Measurements from ENCODE around the gene NACA2. TPM values are rescaled to one million over a fixed set of nuclear protein-coding genes. Genes with fewer than 3 reads are reported as not detected.
"Not testable (repeated sequence)": the region's sequence is repeated elsewhere in the genome, so short reads cannot be mapped to it uniquely, and the experiment has no call there.

NACA2 gene
- polyA plus RNA-seq, 4 donors: 1.5 to 4.3 (median 2.3) TPM

GRCh38 chr17:61579961-61580360, 11.1 kb downstream of the NACA2 start:
- DNase-seq (ENCODE audit: low read depth in 4 of 4, low spot score in 3 of 4): no peak

- DNase-seq (ENCODE audit: low read depth in 4 of 4, low spot score in 3 of 4): no peak
Measured at GRCh38 chr17:61579347-61579746, 11.7 kb downstream of the NACA2 start.

GRCh38 chr17:61578645-61579044, 12.4 kb downstream of the NACA2 start:
- DNase-seq (ENCODE audit: low read depth in 4 of 4, low spot score in 3 of 4): no peak

- DNase-seq (ENCODE audit: low read depth in 4 of 4, low spot score in 3 of 4): no peak
Measured at GRCh38 chr17:61575983-61576382, 15.0 kb downstream of the NACA2 start.

- no peak for DNase-seq (ENCODE audit: low read depth in 4 of 4, low spot score in 3 of 4)
Measured at GRCh38 chr17:61575352-61575975, 15.6 kb downstream of the NACA2 start.

GRCh38 chr17:61574542-61575351, 16.3 kb downstream of the NACA2 start:
- peak in 3 of 4 donors; percentile 13 to 34 (median 20) for DNase-seq (ENCODE audit: low read depth in 4 of 4, low spot score in 3 of 4)

- not testable (repeated sequence) for DNase-seq (ENCODE audit: low read depth in 4 of 4, low spot score in 3 of 4)
Measured at GRCh38 chr17:61572547-61572946, 18.5 kb downstream of the NACA2 start.

- DNase-seq (ENCODE audit: low read depth in 4 of 4, low spot score in 3 of 4): no peak
Measured at GRCh38 chr17:61571624-61572023, 19.4 kb downstream of the NACA2 start.

GRCh38 chr17:61570118-61570517, 20.9 kb downstream of the NACA2 start:
- DNase-seq (ENCODE audit: low read depth in 4 of 4, low spot score in 3 of 4): no peak

GRCh38 chr17:61569525-61569924, 21.5 kb downstream of the NACA2 start:
- DNase-seq (ENCODE audit: low read depth in 4 of 4, low spot score in 3 of 4): not testable (repeated sequence)

GRCh38 chr17:61568219-61569072, 22.6 kb downstream of the NACA2 start:
- DNase-seq (ENCODE audit: low read depth in 4 of 4, low spot score in 3 of 4): no peak

GRCh38 chr17:61567045-61567802, 23.8 kb downstream of the NACA2 start:
- no peak for DNase-seq (ENCODE audit: low read depth in 4 of 4, low spot score in 3 of 4)

GRCh38 chr17:61566448-61566847, 24.6 kb downstream of the NACA2 start:
- not testable (repeated sequence) for DNase-seq (ENCODE audit: low read depth in 4 of 4, low spot score in 3 of 4)

- not testable (repeated sequence) for DNase-seq (ENCODE audit: low read depth in 4 of 4, low spot score in 3 of 4)
Measured at GRCh38 chr17:61565850-61566249, 25.2 kb downstream of the NACA2 start.

GRCh38 chr17:61565213-61565612, 25.8 kb downstream of the NACA2 start:
- no peak for DNase-seq (ENCODE audit: low read depth in 4 of 4, low spot score in 3 of 4)

- DNase-seq (ENCODE audit: low read depth in 4 of 4, low spot score in 3 of 4): no peak
Measured at GRCh38 chr17:61562287-61562686, 28.7 kb downstream of the NACA2 start.

GRCh38 chr17:61561354-61561753, 29.7 kb downstream of the NACA2 start:
- DNase-seq (ENCODE audit: low read depth in 4 of 4, low spot score in 3 of 4): no peak

GRCh38 chr17:61560071-61560470, 30.9 kb downstream of the NACA2 start:
- DNase-seq (ENCODE audit: low read depth in 4 of 4, low spot score in 3 of 4): no peak

GRCh38 chr17:61556224-61557188, 34.5 kb downstream of the NACA2 start:
- DNase-seq (ENCODE audit: low read depth in 4 of 4, low spot score in 3 of 4): no peak
